Measurements from ENCODE around the gene ACP6. TPM values are rescaled to one million over a fixed set of nuclear protein-coding genes. Genes with fewer than 3 reads are reported as not detected.
A peak's percentile ranks its signal among the peaks of the same experiment; 100 is the strongest.
"Not testable (repeated sequence)": the region's sequence is repeated elsewhere in the genome, so short reads cannot be mapped to it uniquely, and the experiment has no call there.

Gene ACP6
- total RNA-seq, 1 experiment from 2014 or later: 14.4 TPM

- intact Hi-C loops (cut with micrococcal nuclease; ENCODE audit: unreplicated experiment): loop anchor here (2.0 to 10.0 kb wide), 4 partner anchors 60 to 203 kb away; partner anchors contain the start of gene GJA5
- CTCF ChIA-PET: no interaction called here
- TF ChIP-seq, protein P1, sequence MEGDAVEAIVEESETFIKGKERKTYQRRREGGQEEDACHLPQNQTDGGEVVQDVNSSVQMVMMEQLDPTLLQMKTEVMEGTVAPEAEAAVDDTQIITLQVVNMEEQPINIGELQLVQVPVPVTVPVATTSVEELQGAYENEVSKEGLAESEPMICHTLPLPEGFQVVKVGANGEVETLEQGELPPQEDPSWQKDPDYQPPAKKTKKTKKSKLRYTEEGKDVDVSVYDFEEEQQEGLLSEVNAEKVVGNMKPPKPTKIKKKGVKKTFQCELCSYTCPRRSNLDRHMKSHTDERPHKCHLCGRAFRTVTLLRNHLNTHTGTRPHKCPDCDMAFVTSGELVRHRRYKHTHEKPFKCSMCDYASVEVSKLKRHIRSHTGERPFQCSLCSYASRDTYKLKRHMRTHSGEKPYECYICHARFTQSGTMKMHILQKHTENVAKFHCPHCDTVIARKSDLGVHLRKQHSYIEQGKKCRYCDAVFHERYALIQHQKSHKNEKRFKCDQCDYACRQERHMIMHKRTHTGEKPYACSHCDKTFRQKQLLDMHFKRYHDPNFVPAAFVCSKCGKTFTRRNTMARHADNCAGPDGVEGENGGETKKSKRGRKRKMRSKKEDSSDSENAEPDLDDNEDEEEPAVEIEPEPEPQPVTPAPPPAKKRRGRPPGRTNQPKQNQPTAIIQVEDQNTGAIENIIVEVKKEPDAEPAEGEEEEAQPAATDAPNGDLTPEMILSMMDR (conservative IDR thresholded peaks at IDR 0.05; ENCODE audit: low read depth, low read length): peak; percentile 92
- TF ChIP-seq EZH2 (IDR thresholded peaks at IDR 0.05; ENCODE audit: borderline replicate concordance, low read depth, low read length, poor library complexity, severe bottlenecking): no peak
- no peaks in the 10 kb centered on the region for H3K36me3 ChIP-seq (ENCODE audit: insufficient read depth, low read length, poor library complexity, severe bottlenecking)
- no peak overlapping the region for H3K27ac ChIP-seq (ENCODE audit: low read depth, low read length, poor library complexity, severe bottlenecking)
- no peak overlapping the region for H3K4me3 ChIP-seq (ENCODE audit: low read depth, low read length, poor library complexity, severe bottlenecking)
- no peaks in the 10 kb centered on the region for H3K9me3 ChIP-seq (ENCODE audit: low read depth, low read length, poor library complexity, severe bottlenecking)
- DNase-seq (ENCODE audit: low spot score): peak; percentile 82
- no TSS peak for BruUV-seq (replicated peaks)
- POLR2A ChIA-PET (ENCODE audit: low non-redundant PET): no interaction called here
- no peaks in the 10 kb centered on the region for H3K27me3 ChIP-seq (replicated peaks; ENCODE audit: insufficient read depth, low read depth, low read length, poor library complexity)
- H3K4me1 ChIP-seq (ENCODE audit: insufficient read depth, low read length, poor library complexity, severe bottlenecking): no peaks in the 10 kb centered on the region
Measured at GRCh38 chr1:147700042-147701006, 30.0 kb upstream of the ACP6 start.

DNA sequence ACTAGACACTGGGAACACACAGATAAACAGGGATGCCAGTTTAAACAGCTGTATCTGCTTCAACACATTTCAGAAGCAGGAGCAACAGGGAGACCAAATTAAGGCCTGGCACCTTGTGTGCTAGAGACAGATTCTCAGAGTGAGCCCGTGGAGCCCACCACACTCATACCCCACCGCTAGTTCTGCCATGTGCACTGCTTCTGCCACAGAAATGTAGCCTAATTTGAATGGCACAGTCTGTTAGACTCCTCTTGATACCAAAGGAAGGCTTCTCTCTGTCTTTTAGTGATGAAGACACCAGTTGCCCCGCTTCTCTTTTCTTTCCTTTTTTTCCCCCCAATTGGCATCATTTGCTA is 29.3 kb upstream of the ACP6 start:
- no peaks in the 10 kb centered on the region for H3K27me3 ChIP-seq (replicated peaks; ENCODE audit: insufficient read depth, low read depth, low read length, poor library complexity)
- DNase-seq (ENCODE audit: low spot score): no peak
- no peak overlapping the region for H3K27ac ChIP-seq (ENCODE audit: low read depth, low read length, poor library complexity, severe bottlenecking)
- H3K4me3 ChIP-seq (ENCODE audit: low read depth, low read length, poor library complexity, severe bottlenecking): no peak overlapping the region
- ChIA-PET CTCF (no interaction called here), POLR2A (ENCODE audit: low non-redundant PET) (no interaction called here)
- TF ChIP-seq, protein P1 (conservative IDR thresholded peaks at IDR 0.05; ENCODE audit: low read depth, low read length): no peak
- TF ChIP-seq EZH2 (IDR thresholded peaks at IDR 0.05; ENCODE audit: borderline replicate concordance, low read depth, low read length, poor library complexity, severe bottlenecking): no peak
- no peaks in the 10 kb centered on the region for H3K9me3 ChIP-seq (ENCODE audit: low read depth, low read length, poor library complexity, severe bottlenecking)
- no TSS peak for BruUV-seq (replicated peaks)
- no peaks in the 10 kb centered on the region for H3K4me1 ChIP-seq (ENCODE audit: insufficient read depth, low read length, poor library complexity, severe bottlenecking)
- intact Hi-C loops (cut with micrococcal nuclease; ENCODE audit: unreplicated experiment): loop anchor here (2.0 to 10.0 kb wide), 4 partner anchors 59 to 202 kb away; partner anchors contain the start of gene GJA5
- no peaks in the 10 kb centered on the region for H3K36me3 ChIP-seq (ENCODE audit: insufficient read depth, low read length, poor library complexity, severe bottlenecking)

DNA sequence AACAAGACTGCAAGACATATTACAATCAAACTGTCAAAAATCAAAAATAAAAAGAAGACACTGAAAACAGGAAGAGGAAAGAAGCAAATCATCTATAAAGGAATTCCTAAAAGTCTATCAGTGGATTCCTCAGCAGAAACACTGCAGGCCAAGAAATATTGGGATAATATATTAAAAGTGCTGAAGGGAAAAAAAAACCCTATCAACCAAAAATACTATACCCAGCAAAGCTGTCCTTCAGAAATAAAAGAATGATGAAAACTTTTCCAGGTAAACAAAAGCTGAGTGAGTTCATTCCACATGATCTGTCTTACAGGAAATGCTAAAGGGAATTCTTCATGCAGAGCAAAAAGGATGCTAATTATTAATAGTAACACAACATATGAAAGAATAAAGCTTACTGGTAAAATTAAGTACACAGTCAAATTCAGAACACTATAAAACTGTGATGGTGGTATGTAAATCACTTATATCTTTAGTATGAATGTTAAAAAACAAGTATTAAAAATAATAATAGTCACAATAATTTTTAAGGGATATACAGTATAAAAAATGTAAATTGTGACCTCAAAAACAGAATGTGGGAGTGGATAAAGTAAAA is 12.9 kb upstream of the ACP6 start:
- POLR2A ChIA-PET (ENCODE audit: low non-redundant PET): interaction anchor here (0.6 kb wide), 1 partner anchor 418 kb away, joined by 5 read pairs; no protein-coding TSS in a partner anchor
- Histone ChIP-seq H3K4me3 (ENCODE audit: low read depth, low read length, poor library complexity, severe bottlenecking) (no peak overlapping the region), H3K4me1 (ENCODE audit: insufficient read depth, low read length, poor library complexity, severe bottlenecking) (no peaks in the 10 kb centered on the region), H3K36me3 (ENCODE audit: insufficient read depth, low read length, poor library complexity, severe bottlenecking) (no peaks in the 10 kb centered on the region), H3K27ac (ENCODE audit: low read depth, low read length, poor library complexity, severe bottlenecking) (no peak overlapping the region), H3K9me3 (ENCODE audit: low read depth, low read length, poor library complexity, severe bottlenecking) (peaks cover 9% of the 10 kb centered on the region), H3K27me3 (replicated peaks; ENCODE audit: insufficient read depth, low read depth, low read length, poor library complexity) (no peaks in the 10 kb centered on the region)
- CTCF ChIA-PET: no interaction called here
- no TSS peak for BruUV-seq (replicated peaks)
- no peak for TF ChIP-seq EZH2 (IDR thresholded peaks at IDR 0.05; ENCODE audit: borderline replicate concordance, low read depth, low read length, poor library complexity, severe bottlenecking)
- TF ChIP-seq, protein P1 (conservative IDR thresholded peaks at IDR 0.05; ENCODE audit: low read depth, low read length): no peak
- intact Hi-C loops (cut with micrococcal nuclease; ENCODE audit: unreplicated experiment): no loop called here
- no peak for DNase-seq (ENCODE audit: low spot score)

DNA sequence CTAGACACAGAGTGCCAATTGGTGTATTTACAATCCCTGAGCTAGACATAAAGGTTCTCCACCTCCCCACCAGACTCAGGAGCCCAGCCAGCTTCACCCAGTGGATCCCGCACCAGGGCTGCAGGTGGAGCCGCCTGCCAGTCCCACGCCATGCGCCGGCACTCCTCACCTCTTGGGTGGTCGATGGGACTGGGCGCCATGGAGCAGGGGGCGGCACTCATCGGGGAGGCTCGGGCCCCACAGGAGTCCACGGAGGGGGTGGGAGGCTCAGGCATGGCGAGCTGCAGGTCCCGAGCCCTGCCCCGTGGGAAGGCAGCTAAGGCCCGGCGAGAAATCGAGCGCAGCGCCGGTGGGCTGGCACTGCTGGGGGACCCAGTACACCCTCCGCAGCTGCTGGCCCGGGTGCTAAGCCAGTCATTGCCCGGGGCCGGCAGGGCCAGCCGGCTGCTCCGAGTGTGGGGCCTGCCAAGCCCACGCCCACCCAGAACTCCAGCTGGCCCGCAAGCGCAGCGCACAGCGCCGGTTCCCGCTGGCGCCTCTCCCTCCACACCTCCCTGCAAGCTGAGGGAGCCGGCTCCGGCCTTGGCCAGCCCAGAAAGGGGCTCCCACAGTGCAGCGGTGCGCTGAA is 10.4 kb upstream of the ACP6 start:
- H3K27me3 ChIP-seq (replicated peaks; ENCODE audit: insufficient read depth, low read depth, low read length, poor library complexity); H3K4me3 ChIP-seq (ENCODE audit: low read depth, low read length, poor library complexity, severe bottlenecking); H3K4me1 ChIP-seq (ENCODE audit: insufficient read depth, low read length, poor library complexity, severe bottlenecking); BruUV-seq (replicated peaks); CTCF ChIA-PET; intact Hi-C loops (cut with micrococcal nuclease; ENCODE audit: unreplicated experiment); DNase-seq (ENCODE audit: low spot score); H3K36me3 ChIP-seq (ENCODE audit: insufficient read depth, low read length, poor library complexity, severe bottlenecking); POLR2A ChIA-PET (ENCODE audit: low non-redundant PET); H3K27ac ChIP-seq (ENCODE audit: low read depth, low read length, poor library complexity, severe bottlenecking): not testable (repeated sequence)
- peaks cover 23% of the 10 kb centered on the region for H3K9me3 ChIP-seq (ENCODE audit: low read depth, low read length, poor library complexity, severe bottlenecking)

- intact Hi-C loops (cut with micrococcal nuclease; ENCODE audit: unreplicated experiment); BruUV-seq (replicated peaks); POLR2A ChIA-PET (ENCODE audit: low non-redundant PET); H3K27ac ChIP-seq (ENCODE audit: low read depth, low read length, poor library complexity, severe bottlenecking); H3K36me3 ChIP-seq (ENCODE audit: insufficient read depth, low read length, poor library complexity, severe bottlenecking); H3K4me3 ChIP-seq (ENCODE audit: low read depth, low read length, poor library complexity, severe bottlenecking); H3K27me3 ChIP-seq (replicated peaks; ENCODE audit: insufficient read depth, low read depth, low read length, poor library complexity); CTCF ChIA-PET; DNase-seq (ENCODE audit: low spot score): not testable (repeated sequence)
- H3K9me3 ChIP-seq (ENCODE audit: low read depth, low read length, poor library complexity, severe bottlenecking): peaks cover 20% of the 10 kb centered on the region
- peaks cover 27% of the 10 kb centered on the region for H3K4me1 ChIP-seq (ENCODE audit: insufficient read depth, low read length, poor library complexity, severe bottlenecking)
Measured at GRCh38 chr1:147677681-147678080, 7.4 kb upstream of the ACP6 start.
